ENCODE results near the gene RAB3A. TPM values are rescaled to one million over a fixed set of nuclear protein-coding genes. Genes with fewer than 3 reads are reported as not detected.
"Not testable (repeated sequence)": the region's sequence is repeated elsewhere in the genome, so short reads cannot be mapped to it uniquely, and the experiment has no call there.

The RAB3A gene
- total RNA-seq, 6 donors from 2014 or later = 0.46 to 5.0 (median 3.4) TPM

DNA sequence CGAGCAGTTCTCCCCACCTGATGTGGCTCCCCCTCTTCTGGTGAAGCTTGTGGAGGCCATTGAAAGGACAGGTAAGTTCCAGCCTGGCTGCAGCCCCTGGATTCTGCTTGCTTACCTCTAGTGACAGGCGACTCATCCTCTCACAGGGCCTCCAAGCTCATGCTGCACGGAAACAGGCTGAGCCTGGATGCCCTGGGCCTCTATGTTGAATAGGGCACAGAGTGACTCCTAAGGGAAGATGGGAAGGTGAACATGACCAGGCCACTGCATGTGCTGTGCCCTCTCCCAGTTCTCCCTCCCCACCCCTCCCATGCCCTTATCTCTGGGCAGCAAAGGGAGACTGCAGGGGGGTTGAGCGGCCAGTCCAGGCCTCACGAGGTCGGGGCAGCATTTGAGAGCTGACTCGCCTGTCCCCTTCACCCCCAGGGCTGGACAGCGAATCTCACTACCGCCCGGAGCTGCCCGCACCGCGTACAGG lies 43.3 kb downstream of the RAB3A start:
- Histone ChIP-seq H3K27me3 (no peaks in the 10 kb centered on the region), H3K9me3 (no peaks in the 10 kb centered on the region), H3K36me3 (peaks cover 7 to 26% (median 23%) of the 10 kb centered on the region in 4 donors), H3K4me1 (peaks cover 32 to 44% (median 38%) of the 10 kb centered on the region in 4 donors), H3K27ac (peak overlapping the region; percentile 52 to 85 (median 68)), H3K4me3 (peak overlapping the region in 3 of 4 donors; percentile 39 to 55 (median 47))
- ATAC-seq (ENCODE audit: low FRiP score in 2 of 2) = no peak
- no peak for DNase-seq
- TF ChIP-seq, protein P1, sequence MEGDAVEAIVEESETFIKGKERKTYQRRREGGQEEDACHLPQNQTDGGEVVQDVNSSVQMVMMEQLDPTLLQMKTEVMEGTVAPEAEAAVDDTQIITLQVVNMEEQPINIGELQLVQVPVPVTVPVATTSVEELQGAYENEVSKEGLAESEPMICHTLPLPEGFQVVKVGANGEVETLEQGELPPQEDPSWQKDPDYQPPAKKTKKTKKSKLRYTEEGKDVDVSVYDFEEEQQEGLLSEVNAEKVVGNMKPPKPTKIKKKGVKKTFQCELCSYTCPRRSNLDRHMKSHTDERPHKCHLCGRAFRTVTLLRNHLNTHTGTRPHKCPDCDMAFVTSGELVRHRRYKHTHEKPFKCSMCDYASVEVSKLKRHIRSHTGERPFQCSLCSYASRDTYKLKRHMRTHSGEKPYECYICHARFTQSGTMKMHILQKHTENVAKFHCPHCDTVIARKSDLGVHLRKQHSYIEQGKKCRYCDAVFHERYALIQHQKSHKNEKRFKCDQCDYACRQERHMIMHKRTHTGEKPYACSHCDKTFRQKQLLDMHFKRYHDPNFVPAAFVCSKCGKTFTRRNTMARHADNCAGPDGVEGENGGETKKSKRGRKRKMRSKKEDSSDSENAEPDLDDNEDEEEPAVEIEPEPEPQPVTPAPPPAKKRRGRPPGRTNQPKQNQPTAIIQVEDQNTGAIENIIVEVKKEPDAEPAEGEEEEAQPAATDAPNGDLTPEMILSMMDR (IDR thresholded peaks at IDR 0.05) = no peak
- TF ChIP-seq EP300 (IDR thresholded peaks at IDR 0.05) (no peak), POLR2A (IDR thresholded peaks at IDR 0.05) (no peak), POLR2AphosphoS5 (IDR thresholded peaks at IDR 0.05) (no peak)
- WGBS, 2 donors = 75 to 100% methylated on average over 3 to 12 of the region's 13 CpGs

DNA sequence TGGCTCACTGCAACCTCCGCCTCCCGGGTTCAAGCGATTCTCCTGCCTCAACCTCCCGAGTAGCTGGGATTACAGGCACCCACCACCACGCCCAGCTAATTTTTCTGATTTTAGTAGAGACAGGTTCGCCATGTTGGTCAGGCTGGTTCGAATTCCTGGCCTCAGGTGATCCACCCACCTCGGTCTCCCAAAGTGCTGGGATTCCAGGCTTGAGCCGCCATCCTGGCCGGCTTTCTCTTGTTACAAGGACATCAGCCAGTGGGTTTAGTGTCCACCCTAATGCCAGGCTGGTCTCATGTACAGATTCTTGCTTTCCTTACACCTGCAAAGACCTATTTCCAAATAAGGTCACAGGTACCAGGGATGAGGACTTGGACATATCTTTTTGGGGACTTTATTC lies 44.0 kb downstream of the RAB3A start:
- TF ChIP-seq, protein P1 (IDR thresholded peaks at IDR 0.05) = no peak
- no peak for TF ChIP-seq EP300 (IDR thresholded peaks at IDR 0.05)
- no peak for TF ChIP-seq POLR2A (IDR thresholded peaks at IDR 0.05)
- no peak for TF ChIP-seq POLR2AphosphoS5 (IDR thresholded peaks at IDR 0.05)
- Histone ChIP-seq H3K27ac (peak overlapping the region in 1 of 4 donors; percentile 85), H3K9me3 (no peaks in the 10 kb centered on the region)

DNA sequence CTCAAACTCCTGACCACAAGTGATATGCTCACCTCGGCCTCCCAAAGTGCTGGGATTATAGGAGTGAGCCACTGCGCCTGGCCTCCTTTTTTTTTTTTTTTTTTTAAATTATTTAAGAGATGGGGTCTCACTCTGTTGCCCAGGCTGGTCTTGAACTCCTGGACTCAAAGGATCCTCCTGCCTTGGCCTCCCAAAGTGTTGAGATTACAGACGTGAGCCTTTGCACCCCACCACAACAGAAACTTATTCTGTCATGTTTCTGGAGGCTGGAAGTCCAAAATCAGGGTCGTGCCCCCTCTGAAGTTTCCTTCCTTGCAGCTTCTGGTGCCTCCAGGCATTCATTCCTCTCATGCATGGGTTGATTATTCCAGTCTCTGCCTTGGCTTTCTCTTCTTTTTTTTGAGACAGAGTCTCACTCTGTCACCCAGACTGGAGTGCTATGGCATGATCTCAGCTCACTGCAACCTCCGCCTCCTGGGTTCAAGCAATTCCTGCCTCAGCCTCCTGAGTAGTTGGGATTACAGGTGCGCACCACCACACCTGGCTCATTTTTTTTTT lies 44.7 kb downstream of the RAB3A start:
- not testable (repeated sequence) for H3K27me3 ChIP-seq; H3K9me3 ChIP-seq; DNase-seq; H3K27ac ChIP-seq; H3K4me3 ChIP-seq; ATAC-seq (ENCODE audit: low FRiP score in 2 of 2)
- Histone ChIP-seq H3K36me3 (peaks cover 7 to 25% (median 21%) of the 10 kb centered on the region in 4 donors), H3K4me1 (peaks cover 39 to 55% (median 43%) of the 10 kb centered on the region in 4 donors)
- WGBS, 2 donors = 87 to 88% methylated on average over 6 of the region's 6 CpGs

More for the DNA sequence above, 44.0 kb downstream of the RAB3A start:
- ATAC-seq (ENCODE audit: low FRiP score in 2 of 2) = no peak
- H3K4me3 ChIP-seq = no peak overlapping the region
- H3K4me1 ChIP-seq = peaks cover 34 to 48% (median 38%) of the 10 kb centered on the region in 4 donors
- H3K36me3 ChIP-seq = peaks cover 7 to 25% (median 21%) of the 10 kb centered on the region in 4 donors
- DNase-seq = no peak
- 95 to 98% methylated on average over 10 of the region's 10 CpGs for WGBS, 2 donors
- no peaks in the 10 kb centered on the region for H3K27me3 ChIP-seq

DNA sequence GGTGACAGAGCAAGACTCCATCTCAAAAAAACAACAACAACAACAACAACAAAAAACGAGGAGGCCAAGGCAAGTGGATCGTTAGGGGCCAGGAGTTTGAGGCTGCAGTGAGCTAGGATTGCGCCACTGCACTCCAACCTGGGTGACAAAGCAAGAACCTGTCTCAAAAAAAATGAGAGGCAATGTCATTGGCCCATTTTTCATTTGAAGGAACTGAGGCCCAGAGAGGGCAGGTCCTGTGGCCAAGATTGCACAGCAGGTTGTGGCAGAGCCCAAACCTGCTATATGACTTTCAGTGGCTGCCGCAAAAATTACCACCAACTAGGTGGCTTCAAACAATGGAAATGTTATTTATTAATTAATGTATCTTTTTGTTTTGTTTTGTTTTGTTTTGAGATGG lies 45.4 kb downstream of the RAB3A start:
- Histone ChIP-seq H3K4me1 (peaks cover 45 to 61% (median 49%) of the 10 kb centered on the region in 4 donors), H3K9me3 (no peaks in the 10 kb centered on the region), H3K36me3 (peaks cover 7 to 22% (median 20%) of the 10 kb centered on the region in 4 donors), H3K4me3 (no peak overlapping the region), H3K27ac (peak overlapping the region in 1 of 4 donors; percentile 67), H3K27me3 (no peaks in the 10 kb centered on the region)
- no peak for TF ChIP-seq POLR2A (IDR thresholded peaks at IDR 0.05)
- TF ChIP-seq POLR2AphosphoS5 (IDR thresholded peaks at IDR 0.05) = no peak
- TF ChIP-seq, protein P1 (IDR thresholded peaks at IDR 0.05) = no peak
- TF ChIP-seq EP300 (IDR thresholded peaks at IDR 0.05) = no peak
- WGBS, 2 donors = 76 to 83% methylated on average over 4 of the region's 4 CpGs
- no peak for DNase-seq
- ATAC-seq (ENCODE audit: low FRiP score in 2 of 2) = no peak

DNA sequence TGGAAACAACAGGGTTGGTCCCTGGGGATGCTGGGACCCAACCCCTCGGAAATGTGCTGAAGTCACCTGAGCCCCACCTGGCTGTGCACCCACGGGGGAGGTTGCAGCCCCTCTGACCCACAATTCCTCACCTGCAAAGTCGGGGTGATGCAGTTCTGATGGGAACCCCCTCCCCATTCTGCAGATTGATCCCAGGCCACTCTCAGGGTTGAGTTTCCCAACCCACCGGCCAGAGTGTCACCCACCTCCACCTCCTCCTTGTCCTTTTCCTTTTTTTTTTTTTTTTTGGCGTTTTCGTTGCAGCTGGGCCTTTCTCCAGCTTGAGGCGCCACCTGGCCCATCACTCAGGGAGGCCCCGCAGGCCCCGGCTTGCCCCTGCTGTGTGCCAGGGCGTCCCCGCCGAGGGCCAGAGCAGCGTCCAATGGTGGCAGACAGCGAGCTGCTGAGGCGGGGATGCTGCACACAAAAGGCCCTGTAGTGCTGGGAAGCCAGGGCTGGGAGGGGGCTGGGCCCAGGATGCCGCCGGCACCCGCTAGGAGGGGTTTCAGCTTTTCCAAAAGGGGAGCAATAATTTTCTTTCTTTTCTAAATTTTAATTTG lies 46.3 kb downstream of the RAB3A start:
- H3K4me3 ChIP-seq = no peak overlapping the region
- WGBS, 2 donors = 43 to 52% methylated on average over 16 to 18 of the region's 18 CpGs
- ATAC-seq (ENCODE audit: low FRiP score in 2 of 2) (no peak), DNase-seq (peak in 1 of 2 donors; percentile 78)
- TF ChIP-seq, protein P1 (IDR thresholded peaks at IDR 0.05) = no peak
- TF ChIP-seq EP300 (IDR thresholded peaks at IDR 0.05) (no peak), POLR2A (IDR thresholded peaks at IDR 0.05) (no peak), POLR2AphosphoS5 (IDR thresholded peaks at IDR 0.05) (no peak)
- peaks cover 4 to 13% (median 12%) of the 10 kb centered on the region in 4 donors for H3K36me3 ChIP-seq
- no peaks in the 10 kb centered on the region for H3K27me3 ChIP-seq
- peak overlapping the region; percentile 22 to 75 (median 62) for H3K27ac ChIP-seq
- peaks cover 46 to 65% (median 49%) of the 10 kb centered on the region in 4 donors for H3K4me1 ChIP-seq
- H3K9me3 ChIP-seq = no peaks in the 10 kb centered on the region

All from upper lobe of left lung (tissue), 6 donors.